Upper lobe of left lung (tissue), 4 donors: ENCODE results near the gene MFRP.

ENCODE experiments used
- POLR2A ChIP-seq, 4 donors: fragments of 450-650 bp; IDR thresholded peaks; one replicate each; pipeline ENCODE4 v1.5.1; 2016 to 2017; ENCODE audit warnings: antibody characterized with exemption in 4 of 4, mild to moderate bottlenecking in 2 of 4
- TF ChIP-seq, protein P1 (sequence below), 6 experiments: fragments of 450-650 bp in 4 of 6; fragments of 200-600 bp in 2 of 6; sonication (generic) in 2 of 6; IDR thresholded peaks; one replicate each; pipeline ENCODE4 v1.5.1; 2016 to 2019; ENCODE audit warnings: antibody characterized with exemption in 6 of 6

GRCh38 chr11:119310682-119311052, 35.8 kb downstream of the MFRP start:
- TF ChIP-seq, protein P1, sequence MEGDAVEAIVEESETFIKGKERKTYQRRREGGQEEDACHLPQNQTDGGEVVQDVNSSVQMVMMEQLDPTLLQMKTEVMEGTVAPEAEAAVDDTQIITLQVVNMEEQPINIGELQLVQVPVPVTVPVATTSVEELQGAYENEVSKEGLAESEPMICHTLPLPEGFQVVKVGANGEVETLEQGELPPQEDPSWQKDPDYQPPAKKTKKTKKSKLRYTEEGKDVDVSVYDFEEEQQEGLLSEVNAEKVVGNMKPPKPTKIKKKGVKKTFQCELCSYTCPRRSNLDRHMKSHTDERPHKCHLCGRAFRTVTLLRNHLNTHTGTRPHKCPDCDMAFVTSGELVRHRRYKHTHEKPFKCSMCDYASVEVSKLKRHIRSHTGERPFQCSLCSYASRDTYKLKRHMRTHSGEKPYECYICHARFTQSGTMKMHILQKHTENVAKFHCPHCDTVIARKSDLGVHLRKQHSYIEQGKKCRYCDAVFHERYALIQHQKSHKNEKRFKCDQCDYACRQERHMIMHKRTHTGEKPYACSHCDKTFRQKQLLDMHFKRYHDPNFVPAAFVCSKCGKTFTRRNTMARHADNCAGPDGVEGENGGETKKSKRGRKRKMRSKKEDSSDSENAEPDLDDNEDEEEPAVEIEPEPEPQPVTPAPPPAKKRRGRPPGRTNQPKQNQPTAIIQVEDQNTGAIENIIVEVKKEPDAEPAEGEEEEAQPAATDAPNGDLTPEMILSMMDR (IDR thresholded peaks at IDR 0.05), result no peak
- no peak for TF ChIP-seq POLR2A (IDR thresholded peaks at IDR 0.05)
